NB4 (cell line): ENCODE data around the gene CES1.
"Not testable (repeated sequence)": the region's sequence is repeated elsewhere in the genome, so short reads cannot be mapped to it uniquely, and the experiment has no call there.

ENCODE experiments used
- CTCF ChIP-seq: IDR thresholded peaks from one replicate; pipeline ENCODE4 v1.5.1; 2012; ENCODE audit warnings: low read depth, low read length
- MAX ChIP-seq: IDR thresholded peaks from 2 replicates; pipeline ENCODE4 v1.6.1; 2011; ENCODE audit warnings: low read depth, low read length

GRCh38 chr16:55780095-55780407 is 52.8 kb downstream of the CES1 start:
- not testable (repeated sequence) for TF ChIP-seq CTCF, MAX
